AG04450 (cell line): ENCODE measurements around the gene PGM2L1. TPM values are rescaled to one million over a fixed set of nuclear protein-coding genes. Genes with fewer than 3 reads are reported as not detected.

Experiments used
- CTCF ChIA-PET: fragments of 300-600, 350-600 bp; formaldehyde crosslinking; extraction: SDS; loops from one replicate; lab custom pipeline; 2022; ENCODE audit warnings: antibody characterized with exemption, inconsistent platforms; lab: Charles Lee
- POLR2A ChIA-PET: fragments of 350-600 bp; formaldehyde crosslinking; extraction: SDS; loops from one replicate; lab custom pipeline; 2021; ENCODE audit warnings: antibody characterized with exemption, inconsistent platforms; lab: Yijun Ruan, JAX
- DNase-seq: peaks from one replicate; pipeline ENCODE4 v3.0.0-alpha.2; 2011; ENCODE audit warnings: low read depth, low spot score
- H3K27ac ChIP-seq: one replicate; pipeline ENCODE4 v1.5.1; 2012; ENCODE audit warnings: low read depth, low read length, control low read depth
- H3K27me3 ChIP-seq: one replicate; pipeline ENCODE4 v1.6.0; 2012; ENCODE audit warnings: low read length; ENCODE audit not compliant: control insufficient read depth, insufficient read depth
- H3K4me3 ChIP-seq: 2 replicates; pipeline ENCODE4 v1.5.1; 2011; ENCODE audit warnings: mild to moderate bottlenecking, low read depth, low read length, control low read depth
- H3K9me3 ChIP-seq: 2 replicates; pipeline ENCODE4 v1.5.1; 2012; ENCODE audit warnings: low read length; ENCODE audit not compliant: control insufficient read depth, insufficient read depth
- polyA plus RNA-seq: library from polyadenylated mRNA; depleted of rRNA; stranded (reverse); fragments of >200 nt; gene quantifications from 2 replicates; pipeline ENCODE4 v1.2.3, GENCODE V29; 2011
- TF ChIP-seq, protein P1 (sequence below): IDR thresholded peaks from 2 replicates; pipeline ENCODE4 v1.5.1; 2011; ENCODE audit warnings: low read depth, low read length, control low read depth, inconsistent platforms

PGM2L1 gene
- polyA plus RNA-seq, 1 experiment = 2.6 TPM

GRCh38 chr11:74284466-74284865 lies 113.8 kb downstream of the PGM2L1 start:
- DNase-seq = no peak
- ChIA-PET POLR2A (no interaction called here), CTCF (no interaction called here)
- Histone ChIP-seq H3K27ac (no peak overlapping the region), H3K27me3 (no peaks in the 10 kb centered on the region), H3K9me3 (no peaks in the 10 kb centered on the region; the same call in 1 of the 2 replicates), H3K4me3 (no peak overlapping the region)
- TF ChIP-seq, protein P1, sequence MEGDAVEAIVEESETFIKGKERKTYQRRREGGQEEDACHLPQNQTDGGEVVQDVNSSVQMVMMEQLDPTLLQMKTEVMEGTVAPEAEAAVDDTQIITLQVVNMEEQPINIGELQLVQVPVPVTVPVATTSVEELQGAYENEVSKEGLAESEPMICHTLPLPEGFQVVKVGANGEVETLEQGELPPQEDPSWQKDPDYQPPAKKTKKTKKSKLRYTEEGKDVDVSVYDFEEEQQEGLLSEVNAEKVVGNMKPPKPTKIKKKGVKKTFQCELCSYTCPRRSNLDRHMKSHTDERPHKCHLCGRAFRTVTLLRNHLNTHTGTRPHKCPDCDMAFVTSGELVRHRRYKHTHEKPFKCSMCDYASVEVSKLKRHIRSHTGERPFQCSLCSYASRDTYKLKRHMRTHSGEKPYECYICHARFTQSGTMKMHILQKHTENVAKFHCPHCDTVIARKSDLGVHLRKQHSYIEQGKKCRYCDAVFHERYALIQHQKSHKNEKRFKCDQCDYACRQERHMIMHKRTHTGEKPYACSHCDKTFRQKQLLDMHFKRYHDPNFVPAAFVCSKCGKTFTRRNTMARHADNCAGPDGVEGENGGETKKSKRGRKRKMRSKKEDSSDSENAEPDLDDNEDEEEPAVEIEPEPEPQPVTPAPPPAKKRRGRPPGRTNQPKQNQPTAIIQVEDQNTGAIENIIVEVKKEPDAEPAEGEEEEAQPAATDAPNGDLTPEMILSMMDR = no peak

- TF ChIP-seq, protein P1 = no peak
- ChIA-PET POLR2A (no interaction called here), CTCF (no interaction called here)
- no peaks in the 10 kb centered on the region; the same call in 1 of the 2 replicates for H3K9me3 ChIP-seq
- H3K27me3 ChIP-seq = no peaks in the 10 kb centered on the region
- no peak overlapping the region for H3K4me3 ChIP-seq
- no peak for DNase-seq
- H3K27ac ChIP-seq = no peak overlapping the region
These were observed 114.6 kb downstream of the PGM2L1 start for GRCh38 chr11:74283580-74284180.

- TF ChIP-seq, protein P1 = no peak
- Histone ChIP-seq H3K27ac (no peak overlapping the region), H3K4me3 (no peak overlapping the region), H3K9me3 (no peaks in the 10 kb centered on the region; the same call in 1 of the 2 replicates), H3K27me3 (no peaks in the 10 kb centered on the region)
- DNase-seq = no peak
- CTCF ChIA-PET = no interaction called here
- POLR2A ChIA-PET = no interaction called here
These were observed 115.3 kb downstream of the PGM2L1 start for GRCh38 chr11:74282914-74283371.

DNA sequence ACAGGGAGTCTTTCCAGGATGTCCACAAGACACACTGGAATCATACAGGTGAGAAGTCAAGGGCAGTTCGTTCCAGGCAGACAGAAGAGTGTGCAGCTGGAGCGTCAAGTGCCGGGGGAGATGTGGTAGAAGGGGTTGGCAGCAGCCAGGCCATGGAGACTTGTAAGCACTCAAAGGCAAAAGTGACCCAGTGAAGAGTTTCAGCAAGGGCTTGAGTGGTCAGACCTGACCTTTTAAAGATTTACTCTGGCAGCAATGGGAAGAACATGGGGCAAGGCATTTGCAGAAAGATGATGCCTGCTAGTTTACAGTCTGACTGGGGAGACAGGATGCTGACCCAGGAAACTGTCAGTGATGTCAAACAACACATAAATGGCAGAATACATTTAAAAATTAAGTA lies 115.8 kb downstream of the PGM2L1 start:
- Histone ChIP-seq H3K27ac (no peak overlapping the region), H3K9me3 (no peaks in the 10 kb centered on the region; the same call in 1 of the 2 replicates), H3K27me3 (no peaks in the 10 kb centered on the region), H3K4me3 (no peak overlapping the region)
- ChIA-PET POLR2A (no interaction called here), CTCF (no interaction called here)
- TF ChIP-seq, protein P1 = no peak
- no peak for DNase-seq

GRCh38 chr11:74280494-74280893 lies 117.7 kb downstream of the PGM2L1 start:
- H3K4me3 ChIP-seq = no peak overlapping the region
- H3K27me3 ChIP-seq = no peaks in the 10 kb centered on the region
- ChIA-PET CTCF (no interaction called here), POLR2A (no interaction called here)
- no peaks in the 10 kb centered on the region; the same call in 1 of the 2 replicates for H3K9me3 ChIP-seq
- TF ChIP-seq, protein P1 = no peak
- H3K27ac ChIP-seq = peak overlapping the region; percentile 39
- no peak for DNase-seq
